Measurements from ENCODE around the gene KCNJ18.
"Not testable (repeated sequence)": the region's sequence is repeated elsewhere in the genome, so short reads cannot be mapped to it uniquely, and the experiment has no call there.

- not testable (repeated sequence) for TF ChIP-seq BCL3 (IDR thresholded peaks at IDR 0.05); CTCF (IDR thresholded peaks at IDR 0.05); MAX (IDR thresholded peaks at IDR 0.05); EP300 (IDR thresholded peaks at IDR 0.05); POLR2A (IDR thresholded peaks at IDR 0.05; ENCODE audit: low read length); NR3C1 (IDR thresholded peaks at IDR 0.05); KDM5A (IDR thresholded peaks at IDR 0.05); CHD2 (IDR thresholded peaks at IDR 0.05; ENCODE audit: low read length, partially characterized antibody); MAFK (IDR thresholded peaks at IDR 0.05; ENCODE audit: partially characterized antibody); RNF2 (IDR thresholded peaks at IDR 0.05; ENCODE audit: borderline replicate concordance, low read depth); KDM1A (IDR thresholded peaks at IDR 0.05; ENCODE audit: low read depth)
- TF ChIP-seq, protein P1, sequence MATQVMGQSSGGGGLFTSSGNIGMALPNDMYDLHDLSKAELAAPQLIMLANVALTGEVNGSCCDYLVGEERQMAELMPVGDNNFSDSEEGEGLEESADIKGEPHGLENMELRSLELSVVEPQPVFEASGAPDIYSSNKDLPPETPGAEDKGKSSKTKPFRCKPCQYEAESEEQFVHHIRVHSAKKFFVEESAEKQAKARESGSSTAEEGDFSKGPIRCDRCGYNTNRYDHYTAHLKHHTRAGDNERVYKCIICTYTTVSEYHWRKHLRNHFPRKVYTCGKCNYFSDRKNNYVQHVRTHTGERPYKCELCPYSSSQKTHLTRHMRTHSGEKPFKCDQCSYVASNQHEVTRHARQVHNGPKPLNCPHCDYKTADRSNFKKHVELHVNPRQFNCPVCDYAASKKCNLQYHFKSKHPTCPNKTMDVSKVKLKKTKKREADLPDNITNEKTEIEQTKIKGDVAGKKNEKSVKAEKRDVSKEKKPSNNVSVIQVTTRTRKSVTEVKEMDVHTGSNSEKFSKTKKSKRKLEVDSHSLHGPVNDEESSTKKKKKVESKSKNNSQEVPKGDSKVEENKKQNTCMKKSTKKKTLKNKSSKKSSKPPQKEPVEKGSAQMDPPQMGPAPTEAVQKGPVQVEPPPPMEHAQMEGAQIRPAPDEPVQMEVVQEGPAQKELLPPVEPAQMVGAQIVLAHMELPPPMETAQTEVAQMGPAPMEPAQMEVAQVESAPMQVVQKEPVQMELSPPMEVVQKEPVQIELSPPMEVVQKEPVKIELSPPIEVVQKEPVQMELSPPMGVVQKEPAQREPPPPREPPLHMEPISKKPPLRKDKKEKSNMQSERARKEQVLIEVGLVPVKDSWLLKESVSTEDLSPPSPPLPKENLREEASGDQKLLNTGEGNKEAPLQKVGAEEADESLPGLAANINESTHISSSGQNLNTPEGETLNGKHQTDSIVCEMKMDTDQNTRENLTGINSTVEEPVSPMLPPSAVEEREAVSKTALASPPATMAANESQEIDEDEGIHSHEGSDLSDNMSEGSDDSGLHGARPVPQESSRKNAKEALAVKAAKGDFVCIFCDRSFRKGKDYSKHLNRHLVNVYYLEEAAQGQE (IDR thresholded peaks at IDR 0.05) = not testable (repeated sequence)
Measured at GRCh38 chr17:21691481-21691880, 842 bp upstream of the KCNJ18 start.
